LHCN-M2 (cell line): ENCODE measurements around the gene RHOG. TPM values are rescaled to one million over a fixed set of nuclear protein-coding genes. Genes with fewer than 3 reads are reported as not detected.
"Not testable (repeated sequence)": the region's sequence is repeated elsewhere in the genome, so short reads cannot be mapped to it uniquely, and the experiment has no call there.

Source experiments
- DNase-seq: peaks from one replicate; pipeline ENCODE4 v3.0.0-alpha.2; 2012; ENCODE audit warnings: low read depth
- total RNA-seq: library from RNA; depleted of rRNA; stranded (reverse); fragments of >200 nt; gene quantifications from 2 replicates; pipeline ENCODE4 v1.2.3, GENCODE V29; 2014

Gene RHOG
- total RNA-seq, 1 experiment from 2014 or later: 38.3 TPM

DNA sequence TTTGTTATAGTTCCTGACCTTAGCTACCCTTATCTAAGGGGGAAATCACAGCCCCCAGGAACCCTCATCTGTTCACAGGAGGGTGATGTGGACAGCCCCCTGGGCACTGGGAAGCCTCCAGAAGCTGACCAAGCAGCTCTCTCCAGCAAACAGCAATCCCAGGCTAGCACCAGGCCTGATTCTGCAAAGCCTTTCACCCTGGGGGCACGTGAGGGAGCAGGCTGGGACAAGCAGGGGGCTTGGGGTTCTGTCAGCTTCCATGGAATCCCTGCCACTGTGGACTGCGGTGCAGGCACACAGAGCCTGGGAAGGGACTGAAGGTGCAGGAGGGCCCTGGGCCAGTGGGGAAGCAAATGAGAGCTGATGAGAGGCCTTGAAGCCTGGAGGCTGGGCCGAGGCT is 30.3 kb downstream of the RHOG start:
- DNase-seq: no peak

DNA sequence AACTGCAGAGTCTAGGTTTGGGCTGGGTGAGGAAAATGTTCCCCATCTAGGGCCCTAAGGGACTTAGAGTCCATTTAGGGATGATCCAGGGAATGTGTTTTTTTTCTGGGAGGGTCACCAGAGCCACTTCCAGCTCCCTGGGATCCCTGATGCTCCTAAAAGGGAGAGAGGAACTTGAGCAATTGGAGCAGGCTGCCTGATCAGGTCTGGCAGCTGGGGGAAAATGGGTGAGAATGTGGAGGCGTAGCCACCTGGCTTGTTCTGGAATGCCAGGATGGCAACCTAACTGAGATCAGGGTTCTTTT is 31.2 kb downstream of the RHOG start:
- no peak for DNase-seq

DNA sequence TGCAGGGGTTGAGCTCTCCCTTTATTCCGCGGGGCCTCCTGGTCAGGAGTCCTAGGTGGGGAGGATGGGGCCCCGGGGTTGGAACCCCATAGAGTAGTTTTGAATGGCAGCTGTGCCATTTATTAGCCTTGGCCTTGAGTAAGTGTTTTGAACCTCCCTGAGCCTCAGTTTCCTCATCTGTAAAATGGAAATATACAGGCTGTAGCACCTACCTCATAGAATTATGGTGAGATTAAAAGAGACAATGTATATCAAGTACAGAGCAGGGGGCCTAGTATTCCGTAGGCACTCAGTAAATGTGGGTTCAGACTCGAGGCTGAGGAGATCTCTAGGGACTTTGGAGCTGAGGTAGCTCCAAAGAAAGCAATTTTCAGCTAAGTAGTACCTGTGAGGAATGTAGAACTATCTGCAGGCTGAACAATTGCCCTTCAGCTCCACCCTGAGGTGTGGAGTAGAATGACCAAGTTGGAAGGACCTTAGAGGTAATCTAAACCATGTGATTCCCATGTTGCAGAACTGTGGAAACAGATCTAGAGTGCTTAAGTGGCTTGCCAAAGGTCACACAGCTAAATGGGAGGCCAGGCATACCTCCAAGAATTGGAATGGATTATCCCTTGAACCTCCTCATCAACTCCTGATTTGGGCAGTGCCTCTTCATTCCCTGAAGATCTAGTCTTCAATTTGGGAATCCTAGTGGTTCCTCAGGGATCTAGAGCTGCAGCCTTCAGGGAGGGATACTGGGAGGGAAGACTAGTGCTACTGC is 31.7 kb downstream of the RHOG start:
- peak; percentile 49 for DNase-seq

DNA sequence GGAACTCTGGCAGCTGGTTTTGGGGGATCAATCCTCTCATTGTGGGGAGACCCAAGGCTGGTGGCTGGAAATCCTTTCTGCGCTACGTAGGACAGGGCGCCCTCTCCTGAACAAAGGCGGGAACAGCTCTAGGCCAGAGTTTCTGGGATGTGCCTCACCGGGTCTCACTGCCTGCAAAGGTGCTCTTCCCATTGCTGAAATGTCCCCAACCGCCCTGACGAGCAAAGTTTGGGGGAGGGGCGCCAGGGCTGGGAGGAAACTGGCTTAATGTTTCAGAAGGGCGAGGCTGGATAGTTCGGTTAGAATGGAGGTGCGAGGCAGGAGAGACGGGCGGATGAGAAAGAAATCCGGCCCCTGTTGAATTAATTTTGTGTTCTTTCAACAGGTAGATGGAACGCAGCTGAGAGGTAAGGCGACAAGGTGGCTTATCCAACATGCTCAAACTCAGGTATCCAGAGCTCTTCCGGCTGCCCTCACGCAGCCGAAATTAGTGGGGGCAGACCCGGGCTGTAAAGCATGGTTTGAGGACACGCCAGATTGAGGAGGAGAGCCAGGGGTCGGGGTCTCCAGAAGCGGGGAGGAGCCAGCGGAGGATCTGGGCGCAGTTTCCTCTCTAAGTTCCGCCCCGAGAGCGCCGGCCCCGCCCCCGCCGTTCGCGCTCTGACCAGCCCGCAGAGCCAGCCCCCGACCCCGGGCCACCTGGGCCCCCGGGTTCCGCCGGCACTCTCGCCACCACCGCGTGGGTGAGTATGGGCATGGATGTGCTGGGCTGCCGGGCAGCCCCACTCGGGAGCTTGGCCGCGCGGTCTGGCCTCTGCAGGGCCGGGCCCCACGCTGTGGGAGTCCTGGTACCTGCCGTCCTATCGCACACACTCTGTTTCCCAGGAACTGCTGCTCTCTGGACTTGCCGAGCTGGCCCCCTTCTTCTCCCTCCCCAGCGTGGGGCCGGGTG is 32.6 kb downstream of the RHOG start, which contains the start of gene PGAP2:
PGAP2 (plus strand) TSS at position 652 of the 952 bp plus-strand sequence. CDS start 2,700 bp downstream, outside the sequence.
- peak; percentile 51 for DNase-seq

DNA sequence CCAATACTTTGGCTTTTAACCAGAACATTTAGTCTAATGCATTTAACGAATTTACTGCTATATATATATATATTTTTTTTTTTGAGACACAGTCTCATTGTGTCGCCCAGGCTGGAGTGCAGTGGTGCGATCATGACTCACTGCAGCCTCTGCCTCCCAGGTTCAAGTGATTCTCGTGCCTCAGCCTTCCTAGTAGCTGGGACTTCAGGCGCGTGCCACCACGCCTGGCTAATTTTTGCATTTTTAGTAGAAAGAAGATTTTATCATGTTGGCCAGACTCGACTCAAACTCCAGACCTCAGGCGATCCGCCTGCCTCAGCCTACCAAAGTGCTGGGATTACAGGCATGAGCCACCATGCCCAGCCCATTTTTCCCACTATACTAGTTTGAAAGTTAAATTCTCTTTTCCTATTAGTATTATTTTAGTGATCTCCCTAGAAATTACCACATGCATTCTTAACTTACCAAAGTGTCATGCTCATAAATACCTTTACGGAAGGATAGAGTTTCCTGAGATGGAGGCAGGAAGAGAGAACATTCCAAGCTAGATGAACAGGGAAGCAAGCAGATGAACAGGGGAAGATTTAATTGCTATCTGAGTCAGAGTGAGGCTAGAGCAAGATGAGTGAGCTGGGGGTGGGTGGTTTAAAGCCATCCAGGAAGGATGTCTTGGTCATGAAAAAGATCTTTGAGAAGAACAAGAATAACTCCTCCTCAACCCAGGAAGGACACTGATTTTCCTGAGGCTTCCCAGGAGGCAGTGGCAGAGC is 36.8 kb downstream of the RHOG start:
- peak; percentile 76 for DNase-seq

DNA sequence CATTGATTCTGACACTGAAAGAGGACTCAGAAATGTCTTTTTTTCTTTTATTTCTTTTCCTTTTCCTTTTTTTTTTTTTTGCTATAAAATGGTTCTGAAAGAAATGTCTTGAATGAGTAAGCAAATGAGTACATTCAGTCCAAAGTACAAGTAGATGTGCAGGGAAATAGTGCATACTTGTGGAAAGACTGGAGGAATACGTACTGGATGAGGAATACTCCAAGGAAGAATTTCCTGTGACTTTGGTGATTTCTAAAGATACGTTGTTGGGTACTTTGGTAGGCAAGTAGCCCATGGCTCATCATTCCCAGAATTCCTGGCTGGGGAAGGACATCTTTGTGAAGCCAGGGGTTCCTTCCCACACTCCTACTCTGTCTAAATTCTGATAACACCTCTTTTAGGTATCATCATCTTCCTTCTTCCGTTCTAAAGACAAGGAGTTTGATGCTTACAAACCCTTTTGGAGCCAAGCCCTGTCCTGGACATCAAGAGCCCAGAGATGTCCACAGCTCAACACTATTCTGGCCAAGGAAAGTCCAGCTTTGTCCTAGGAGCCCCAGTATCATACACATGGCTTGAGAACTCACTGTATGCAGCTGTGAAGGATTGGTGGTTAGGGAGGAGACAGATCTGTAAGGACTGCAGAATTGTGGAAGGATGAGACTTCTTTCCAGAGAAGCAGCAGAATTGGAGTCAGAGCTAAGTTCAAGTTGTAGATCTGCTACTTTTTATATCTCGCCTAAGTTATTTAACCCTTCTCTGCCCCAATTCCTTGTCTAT is 38.6 kb downstream of the RHOG start:
- peak; percentile 67 for DNase-seq

DNA sequence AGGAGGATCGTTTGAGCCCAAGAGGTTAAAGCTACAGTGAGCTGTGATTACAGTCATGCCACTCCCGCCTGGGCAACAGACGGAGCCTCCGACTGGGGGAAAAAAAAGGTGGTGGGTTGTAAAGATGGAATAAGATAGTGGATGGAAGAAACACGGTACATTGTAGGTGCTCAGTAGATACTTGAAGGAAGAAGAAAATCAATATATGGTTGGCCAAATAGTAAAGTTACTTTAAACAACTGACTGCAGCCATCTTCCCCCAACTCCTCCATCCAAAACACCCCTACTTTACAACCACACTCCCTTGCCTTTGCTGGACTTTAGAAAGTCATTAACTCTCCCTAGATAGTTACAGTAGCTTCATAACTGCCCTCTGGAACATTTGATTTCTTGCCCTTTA is 40.9 kb downstream of the RHOG start:
- no peak for DNase-seq

DNA sequence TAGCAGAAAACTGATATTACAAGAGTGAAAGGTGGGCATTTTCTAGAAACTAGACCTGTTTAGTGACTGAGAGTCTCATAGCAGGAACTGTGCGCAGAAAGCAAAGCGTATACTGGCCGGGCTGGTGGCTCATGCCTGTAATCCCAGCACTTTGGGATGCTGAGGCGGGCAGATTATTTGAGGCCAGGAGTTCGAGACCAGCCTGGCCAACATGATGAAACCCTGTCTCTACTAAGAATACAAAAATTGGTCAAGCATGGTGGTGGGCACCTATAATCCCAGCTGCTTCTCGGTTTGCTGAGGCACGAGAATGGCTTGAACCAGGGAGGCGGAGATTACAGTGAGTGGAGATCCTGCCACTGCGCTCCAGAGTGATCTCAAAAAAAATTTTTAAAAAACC is 41.6 kb downstream of the RHOG start:
- DNase-seq: no peak

DNA sequence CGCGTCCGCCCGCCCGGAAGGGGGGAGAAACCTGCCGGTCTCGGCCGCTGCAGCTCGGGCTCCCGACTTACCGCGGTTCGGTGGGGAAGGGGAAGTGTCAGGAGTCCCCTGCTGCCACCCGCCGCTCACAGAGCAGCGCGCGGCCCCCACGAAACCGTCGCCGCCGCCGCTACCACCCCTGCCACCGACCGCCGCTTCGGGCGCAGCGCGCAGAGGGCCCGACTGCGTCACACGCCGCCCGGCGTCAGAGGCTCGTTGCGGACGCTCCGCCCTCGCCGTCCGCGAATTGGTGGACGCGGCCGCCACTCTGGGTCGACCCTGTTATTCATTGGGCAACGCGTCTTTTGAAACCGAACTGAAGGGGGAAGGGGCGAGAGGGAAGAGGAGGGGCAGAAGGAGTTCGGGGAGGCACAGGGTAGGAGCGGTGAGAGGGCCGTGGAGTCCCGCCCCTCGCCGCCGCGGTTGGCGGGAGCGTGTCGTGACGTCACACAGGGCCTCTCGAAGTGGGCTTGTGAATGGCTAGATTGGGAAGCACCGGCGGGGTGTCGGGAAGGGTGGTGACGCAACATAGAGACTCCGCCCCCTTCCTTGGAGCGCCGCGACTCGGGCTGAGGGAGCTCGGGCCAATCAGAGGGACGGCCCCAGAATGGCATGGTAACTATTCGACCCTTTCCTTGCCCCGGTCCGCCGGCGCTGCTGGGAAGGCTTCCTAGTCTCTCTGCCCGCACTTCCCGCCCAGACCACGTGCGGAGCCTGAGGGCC is 43.2 kb downstream of the RHOG start, which contains the start of gene NUP98:
NUP98 (minus strand) TSS at position 226 of the 762 bp plus-strand sequence. CDS start 15,437 bp downstream, outside the sequence.
- peak; percentile 100 for DNase-seq

DNA sequence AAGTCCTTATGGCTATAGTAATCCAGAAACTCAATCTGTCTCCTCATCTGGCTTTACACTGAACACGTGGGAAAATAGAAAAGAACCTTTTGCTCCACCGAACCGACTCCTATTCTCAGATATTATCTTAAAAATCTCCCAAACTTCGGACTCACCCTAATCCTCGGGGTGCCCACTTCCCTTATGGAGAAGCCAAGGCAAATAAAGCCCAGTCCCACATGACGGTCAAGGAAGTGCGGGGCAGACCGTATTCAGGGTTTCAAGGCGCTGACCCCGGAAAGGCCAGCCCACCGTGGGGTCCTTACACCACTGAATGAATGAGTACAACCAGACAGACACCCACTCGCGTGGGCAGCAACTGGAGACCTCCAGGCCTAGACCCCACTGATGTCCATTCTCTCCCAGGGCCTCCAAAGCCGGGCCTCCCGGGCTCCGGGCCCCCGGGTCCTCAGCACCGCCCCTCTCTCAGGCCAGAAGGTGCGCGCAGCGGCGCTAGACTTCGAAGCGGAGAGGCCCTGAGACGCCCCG is 43.9 kb downstream of the RHOG start:
- no peak for DNase-seq

DNA sequence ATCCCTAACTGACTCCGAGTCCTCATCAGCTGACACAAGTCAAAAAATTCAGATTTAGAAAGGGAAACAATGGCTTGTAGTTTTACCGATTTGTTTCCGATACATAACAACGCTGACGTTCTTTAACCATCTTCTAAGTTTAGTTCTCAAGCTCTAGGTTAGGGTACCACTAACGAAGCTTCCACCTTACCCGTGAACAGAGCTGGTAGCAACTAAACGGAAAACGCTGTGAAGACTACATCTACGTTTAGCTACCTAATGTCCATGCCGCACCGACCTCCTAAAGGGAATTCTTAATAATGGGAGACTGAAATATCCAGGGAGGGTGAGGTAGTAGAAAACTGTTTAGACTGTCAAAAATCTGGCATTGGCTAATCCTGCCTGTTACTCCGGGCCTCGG is 44.4 kb downstream of the RHOG start:
- no peak for DNase-seq

DNA sequence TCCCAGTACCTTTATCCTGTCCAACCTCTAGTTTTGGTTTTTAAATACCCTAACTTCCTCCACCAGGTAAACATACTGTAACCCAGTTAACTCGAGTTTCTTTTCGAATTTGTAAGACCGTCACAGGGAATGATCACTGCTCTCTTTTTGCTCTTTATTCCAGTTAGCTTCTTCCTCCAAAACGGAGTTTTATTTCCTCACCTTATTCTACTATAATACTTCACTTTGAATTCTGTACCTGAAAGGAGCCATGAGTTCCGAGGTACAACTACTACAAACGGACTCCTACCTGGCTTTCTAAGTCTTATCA is 44.8 kb downstream of the RHOG start:
- no peak for DNase-seq

DNA sequence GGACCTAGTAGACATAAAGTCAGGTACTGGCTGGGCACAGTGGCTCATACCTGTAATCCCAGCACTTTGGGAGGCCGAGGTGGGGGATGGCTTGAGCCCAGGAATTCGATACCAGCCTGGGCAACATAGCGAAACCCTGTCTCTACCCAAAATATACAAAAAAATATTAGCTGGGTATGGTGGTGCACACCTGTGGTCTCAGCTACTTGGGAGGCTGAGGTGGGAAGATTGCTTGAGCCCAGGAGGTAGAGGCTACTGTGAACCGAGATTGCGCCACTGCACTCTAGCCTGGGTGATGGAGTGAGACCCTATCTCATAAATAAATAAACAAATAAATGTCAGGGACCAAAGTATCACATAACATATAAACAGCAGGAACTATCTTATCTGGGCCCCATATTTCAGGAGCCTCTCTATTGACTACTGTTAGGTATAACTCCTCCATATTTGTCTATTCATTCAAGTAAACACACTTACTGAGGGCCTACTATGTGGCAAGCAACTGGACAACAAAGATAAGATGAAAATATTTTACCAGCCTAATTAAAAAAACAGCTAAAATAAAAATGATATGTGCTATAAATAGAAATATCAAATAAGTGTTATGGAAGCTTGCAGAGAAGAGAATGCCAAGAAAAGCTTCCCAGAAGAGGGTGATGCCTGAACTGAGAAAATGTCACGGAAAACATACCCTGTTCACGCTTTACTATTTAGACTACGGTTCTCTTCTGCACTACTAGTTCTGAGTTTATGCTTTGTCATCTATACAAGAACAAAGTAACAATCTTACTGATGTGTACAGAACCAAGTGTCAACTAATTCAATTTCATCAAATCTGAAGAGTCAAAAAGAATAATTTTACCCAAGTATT is 45.4 kb downstream of the RHOG start:
- DNase-seq: no peak

DNA sequence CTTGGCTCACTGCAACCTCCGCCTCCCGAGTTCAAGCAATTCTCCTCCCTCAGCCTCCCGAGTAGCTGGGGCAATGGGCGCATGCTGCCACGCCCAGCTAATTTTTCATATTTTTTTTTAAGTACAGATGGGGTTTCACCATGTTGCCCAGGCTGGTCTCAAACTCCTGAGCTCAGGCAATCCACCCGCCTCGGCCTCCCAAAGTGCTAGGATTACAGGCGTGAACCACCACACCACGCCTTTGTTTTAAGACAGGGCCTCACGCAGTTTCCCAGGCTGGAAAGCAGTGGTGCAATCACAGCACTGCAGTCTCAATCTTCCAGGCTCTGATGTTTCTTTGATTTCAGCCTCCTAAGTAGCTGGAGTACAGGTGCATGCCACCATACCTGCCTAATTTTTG is 46.4 kb downstream of the RHOG start:
- DNase-seq: not testable (repeated sequence)

DNA sequence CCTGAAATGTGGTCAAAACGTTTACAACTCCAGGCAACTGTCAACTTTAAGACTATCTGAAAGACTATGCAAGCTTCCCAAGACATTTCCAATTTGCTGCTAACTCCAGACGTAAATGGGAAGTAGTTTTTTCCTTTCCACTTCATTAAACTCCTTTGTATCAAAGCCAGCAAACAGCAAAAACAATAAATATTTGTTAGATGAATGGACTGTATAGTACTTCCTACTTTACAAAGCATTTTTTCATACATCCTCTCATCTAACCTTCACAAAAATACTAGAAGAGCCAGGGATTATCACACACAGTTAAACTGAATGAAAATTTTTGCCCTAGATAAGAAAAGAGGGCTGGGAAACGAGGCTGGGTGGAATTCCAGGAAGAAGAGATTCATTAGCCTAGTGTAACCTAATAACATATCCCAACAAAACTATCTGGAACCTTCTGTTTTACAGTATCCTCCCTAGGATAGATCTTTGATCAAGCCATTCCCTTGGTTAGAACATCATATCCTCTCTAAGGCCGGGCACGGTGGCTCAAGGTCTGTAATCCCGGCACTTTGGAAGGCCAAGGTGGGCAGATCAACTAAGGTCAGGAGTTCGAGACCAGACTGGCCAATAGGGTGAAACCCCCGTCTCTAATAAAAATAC is 53.9 kb downstream of the RHOG start:
- no peak for DNase-seq

DNA sequence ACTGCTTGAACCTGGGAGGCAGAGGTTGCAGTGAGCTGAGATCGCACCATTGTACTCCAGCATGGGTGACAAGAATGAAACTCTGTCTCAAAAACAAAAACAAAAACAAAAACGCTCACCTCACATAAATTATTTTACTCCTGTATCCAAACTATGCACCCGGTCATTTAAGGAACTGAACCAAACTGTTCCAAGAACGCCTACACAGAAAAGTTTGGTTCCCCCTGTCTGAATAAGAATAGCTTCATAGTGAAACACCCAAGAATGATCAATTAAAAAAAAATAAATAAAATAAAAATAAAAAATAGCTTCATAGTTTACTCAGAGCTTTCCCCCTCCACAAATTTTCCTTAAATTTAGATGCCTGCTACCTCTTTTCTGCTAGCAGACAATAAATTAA is 57.1 kb downstream of the RHOG start:
- DNase-seq: no peak

DNA sequence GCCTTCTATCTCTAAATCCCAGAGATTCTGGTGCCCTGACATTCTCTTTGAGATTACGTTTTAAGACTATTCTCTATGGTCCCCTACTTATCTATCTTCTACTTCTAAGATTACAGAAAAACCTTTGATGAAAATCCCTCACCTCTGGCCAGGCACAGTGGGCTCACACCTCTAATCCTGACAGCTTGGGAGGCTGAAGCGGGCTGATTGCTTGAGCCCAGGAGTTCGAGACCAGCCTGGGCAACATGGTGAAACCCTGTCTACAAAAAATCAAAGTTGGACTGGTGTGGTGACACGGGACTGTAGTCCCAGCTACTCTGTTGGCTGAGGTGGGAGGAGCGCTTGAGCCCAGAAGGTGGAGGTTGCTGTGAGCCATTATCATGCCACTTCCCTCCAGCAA is 57.8 kb downstream of the RHOG start:
- DNase-seq: no peak

DNA sequence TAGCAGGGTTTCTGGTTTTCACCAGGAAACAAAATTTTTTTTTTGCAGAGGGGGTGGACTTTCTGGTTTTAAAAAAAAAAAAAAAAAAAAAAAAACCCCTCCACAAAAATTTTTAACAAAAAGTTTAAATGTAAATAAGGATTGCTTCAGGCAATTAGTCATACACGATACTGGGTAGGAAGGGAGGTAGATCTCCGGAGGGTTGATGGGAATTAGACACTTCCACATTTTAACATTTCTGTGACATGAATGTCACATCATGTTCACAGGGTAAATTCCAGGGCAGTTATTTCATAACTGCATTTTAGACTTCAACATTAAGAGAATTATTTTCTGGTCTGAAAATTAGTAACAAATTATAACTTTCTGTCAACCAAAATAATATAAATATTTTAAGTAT is 59.3 kb downstream of the RHOG start:
- DNase-seq: peak; percentile 36
